Measurements from ENCODE around the gene MYBPC1. TPM values are rescaled to one million over a fixed set of nuclear protein-coding genes. Genes with fewer than 3 reads are reported as not detected.

The MYBPC1 gene
- polyA plus RNA-seq, 4 donors: 0.16 to 6.4 (median 3.6) TPM

DNA sequence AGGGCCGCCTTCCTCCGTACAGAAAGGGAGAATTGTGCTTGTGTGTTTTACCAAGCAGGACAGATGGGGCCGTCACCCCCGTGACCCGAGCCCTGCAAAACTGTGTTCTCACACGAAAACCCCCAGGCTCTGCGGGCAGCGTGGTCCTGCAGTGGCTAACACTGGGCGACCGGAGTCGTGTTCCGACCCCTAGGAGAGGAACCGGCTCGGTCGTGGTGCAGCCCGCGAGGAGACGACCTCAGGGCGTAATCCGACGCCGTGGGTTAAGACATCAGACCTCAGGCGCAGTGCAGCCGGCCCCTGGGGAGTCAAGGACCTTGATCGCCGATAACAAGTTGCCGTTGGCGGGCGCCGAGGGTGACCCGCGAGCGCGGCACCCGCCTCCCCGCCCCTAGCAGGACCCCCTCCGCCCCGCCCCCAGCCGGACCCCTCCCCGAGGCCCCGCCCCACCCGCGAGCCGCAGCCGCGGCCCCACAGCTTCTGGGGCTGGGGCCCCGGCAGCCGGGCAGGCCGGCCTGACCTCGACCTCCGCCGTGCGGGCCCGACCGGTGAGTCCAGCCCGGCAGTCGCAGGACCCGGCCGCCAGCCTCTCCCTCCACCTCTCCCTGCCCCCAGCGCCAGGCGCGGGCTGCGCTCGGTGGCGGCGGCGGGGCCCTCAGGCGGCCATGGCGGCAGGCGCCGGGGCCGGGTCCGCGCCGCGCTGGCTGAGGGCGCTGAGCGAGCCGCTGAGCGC, 102.6 kb downstream of the MYBPC1 start, which contains the start of gene CHPT1:
CHPT1 (plus strand) TSS at position 444 of the 733 bp plus-strand sequence; CDS start at position 666, 222 bp downstream.
- Histone ChIP-seq H3K36me3 (ENCODE audit: control insufficient read depth in 3 of 3, insufficient read depth in 2 of 3, low read depth in 1 of 3, low read length in 3 of 3) (no peaks in the 10 kb centered on the region), H3K9me3 (ENCODE audit: control insufficient read depth in 2 of 2, insufficient read depth in 1 of 2, low read depth in 1 of 2, low read length in 1 of 2) (peaks cover 0 to 9% of the 10 kb centered on the region in 2 donors), H3K27me3 (ENCODE audit: control insufficient read depth in 3 of 3, insufficient read depth in 3 of 3, low read length in 3 of 3) (no peaks in the 10 kb centered on the region), H3K4me1 (ENCODE audit: control insufficient read depth in 3 of 3, insufficient read depth in 2 of 3, low read depth in 1 of 3, low read length in 2 of 3) (peaks cover 0 to 28% (median 7%) of the 10 kb centered on the region in 3 donors), H3K27ac (ENCODE audit: low read depth in 1 of 3, low read length in 2 of 3) (peak within 1 kb of the TSS; percentile 93 to 99 (median 98)), H3K4me3 (ENCODE audit: low read depth in 1 of 3, low read length in 3 of 3) (peak within 1 kb of the TSS; percentile 73 to 89 (median 86))
- DNase-seq (peak; percentile 79 to 88), FAIRE-seq (no peak)
- WGBS, 3 donors: 0 to 1% (median 1%) methylated on average over 54 to 80 of the region's 80 CpGs

DNA sequence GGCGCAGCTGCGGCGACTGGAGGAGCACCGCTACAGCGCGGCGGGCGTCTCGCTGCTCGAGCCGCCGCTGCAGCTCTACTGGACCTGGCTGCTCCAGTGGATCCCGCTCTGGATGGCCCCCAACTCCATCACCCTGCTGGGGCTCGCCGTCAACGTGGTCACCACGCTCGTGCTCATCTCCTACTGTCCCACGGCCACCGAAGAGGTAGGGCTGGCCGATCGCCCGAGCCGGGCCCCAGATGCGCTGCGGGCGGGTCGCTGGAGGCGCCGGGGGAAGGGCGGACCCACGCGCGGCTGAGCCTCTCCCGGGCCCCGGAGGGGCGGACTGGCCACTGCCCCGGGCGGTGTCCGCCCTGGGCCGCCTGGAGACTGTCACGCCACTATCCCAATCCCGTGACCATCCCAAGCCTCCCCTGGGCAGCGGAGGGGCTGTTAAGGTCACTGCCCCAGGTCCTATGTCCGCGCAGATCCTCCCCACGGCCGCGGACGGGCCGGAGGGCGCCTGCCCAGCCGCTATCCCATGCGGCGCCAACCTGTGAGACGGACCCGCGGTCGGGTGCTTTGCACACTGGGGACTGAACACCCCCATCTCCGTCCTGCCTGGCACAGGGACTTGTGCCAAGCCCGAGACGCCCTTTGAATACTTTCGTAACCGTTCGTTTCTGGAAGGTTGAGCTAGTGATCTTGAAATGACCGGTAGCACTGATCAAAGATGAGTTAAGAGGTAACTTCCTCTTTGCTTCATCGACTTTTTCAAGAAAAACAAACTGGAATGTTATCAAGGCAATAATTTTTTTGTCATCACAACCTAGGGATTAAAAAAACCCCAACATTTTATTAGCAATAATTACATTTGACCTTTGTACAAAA, 103.4 kb downstream of the MYBPC1 start:
- no peak for FAIRE-seq
- peak overlapping the region; percentile 93 to 99 (median 98) for H3K27ac ChIP-seq (ENCODE audit: low read depth in 1 of 3, low read length in 2 of 3)
- WGBS, 3 donors: 1 to 2% (median 1%) methylated on average over 41 to 67 of the region's 67 CpGs
- DNase-seq: peak; percentile 83 to 92
- peaks cover 0 to 9% of the 10 kb centered on the region in 2 donors for H3K9me3 ChIP-seq (ENCODE audit: control insufficient read depth in 2 of 2, insufficient read depth in 1 of 2, low read depth in 1 of 2, low read length in 1 of 2)
- H3K4me3 ChIP-seq (ENCODE audit: low read depth in 1 of 3, low read length in 3 of 3): peak overlapping the region; percentile 73 to 89 (median 86)
- H3K27me3 ChIP-seq (ENCODE audit: control insufficient read depth in 3 of 3, insufficient read depth in 3 of 3, low read length in 3 of 3): no peaks in the 10 kb centered on the region
- no peaks in the 10 kb centered on the region for H3K36me3 ChIP-seq (ENCODE audit: control insufficient read depth in 3 of 3, insufficient read depth in 2 of 3, low read depth in 1 of 3, low read length in 3 of 3)
- H3K4me1 ChIP-seq (ENCODE audit: control insufficient read depth in 3 of 3, insufficient read depth in 2 of 3, low read depth in 1 of 3, low read length in 2 of 3): peaks cover 0 to 33% (median 11%) of the 10 kb centered on the region in 3 donors

DNA sequence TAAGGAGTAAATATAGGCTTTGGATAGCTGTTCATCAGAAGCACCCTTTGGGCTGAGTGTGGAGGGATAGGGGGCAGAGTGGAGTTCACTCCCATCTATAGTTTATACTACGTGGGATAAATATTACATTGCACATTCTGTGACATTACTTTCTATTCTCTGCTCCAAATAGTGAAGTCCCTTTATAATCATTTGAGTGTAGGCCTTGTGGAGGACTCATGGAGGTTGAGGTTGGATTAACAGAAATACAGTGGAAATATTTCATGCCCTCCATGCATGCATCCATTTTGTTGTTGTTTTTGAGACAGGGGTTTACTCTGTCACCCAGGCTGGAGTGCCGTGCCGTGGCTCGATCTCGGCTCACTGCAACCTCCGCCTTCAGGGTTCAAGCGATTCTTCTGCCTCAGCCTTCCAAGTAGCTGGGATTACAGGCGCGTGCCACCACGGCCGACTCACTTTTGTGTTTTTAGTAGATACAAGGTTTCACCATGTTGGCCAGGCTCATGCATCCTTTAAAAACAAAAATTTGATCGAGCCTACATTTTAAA, 104.1 kb downstream of the MYBPC1 start:
- FAIRE-seq (no peak), DNase-seq (peak in 1 of 2 donors; percentile 62)
- Histone ChIP-seq H3K36me3 (ENCODE audit: control insufficient read depth in 3 of 3, insufficient read depth in 2 of 3, low read depth in 1 of 3, low read length in 3 of 3) (peaks cover 0 to 4% (median 0%) of the 10 kb centered on the region in 3 donors), H3K27ac (ENCODE audit: low read depth in 1 of 3, low read length in 2 of 3) (peak overlapping the region; percentile 13 to 98 (median 64)), H3K9me3 (ENCODE audit: control insufficient read depth in 2 of 2, insufficient read depth in 1 of 2, low read depth in 1 of 2, low read length in 1 of 2) (peaks cover 0 to 7% of the 10 kb centered on the region in 2 donors), H3K4me1 (ENCODE audit: control insufficient read depth in 3 of 3, insufficient read depth in 2 of 3, low read depth in 1 of 3, low read length in 2 of 3) (peaks cover 2 to 36% (median 11%) of the 10 kb centered on the region in 3 donors), H3K4me3 (ENCODE audit: low read depth in 1 of 3, low read length in 3 of 3) (peak overlapping the region; percentile 73 to 89 (median 86)), H3K27me3 (ENCODE audit: control insufficient read depth in 3 of 3, insufficient read depth in 3 of 3, low read length in 3 of 3) (no peaks in the 10 kb centered on the region)
- WGBS, 3 donors: 10 to 58% (median 28%) methylated on average over 12 of the region's 12 CpGs

DNA sequence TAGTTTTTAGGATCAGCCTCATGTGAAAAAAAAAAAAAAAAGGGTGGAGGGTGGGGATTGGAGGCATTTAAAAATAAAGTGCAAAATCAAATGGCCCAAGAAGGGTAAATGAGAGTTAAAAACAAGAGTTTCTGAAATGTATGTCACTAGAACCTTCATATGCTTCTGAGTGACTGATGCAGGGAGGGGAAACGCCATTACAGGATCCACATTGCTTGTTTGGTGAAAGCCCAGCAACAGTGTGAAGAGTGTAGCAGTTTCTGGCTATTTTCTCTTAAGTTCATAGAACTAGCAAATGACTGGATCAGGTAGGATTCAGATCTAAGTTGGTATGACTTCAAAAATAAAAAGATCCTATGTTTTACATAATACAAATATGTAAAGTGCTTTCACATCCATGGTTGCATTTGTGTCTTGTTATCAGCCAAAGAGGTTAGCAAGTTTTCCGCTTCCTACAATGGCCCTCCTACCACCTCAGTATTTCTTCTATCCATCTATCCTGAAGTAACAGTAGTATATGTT, 105.6 kb downstream of the MYBPC1 start:
- FAIRE-seq (no peak), DNase-seq (no peak)
- WGBS, 3 donors: 27 to 60% (median 42%) methylated on average over 2 of the region's 2 CpGs
- H3K27ac ChIP-seq (ENCODE audit: low read depth in 1 of 3, low read length in 2 of 3): peak overlapping the region in 1 of 3 donors; percentile 98
- peaks cover 2 to 30% (median 11%) of the 10 kb centered on the region in 3 donors for H3K4me1 ChIP-seq (ENCODE audit: control insufficient read depth in 3 of 3, insufficient read depth in 2 of 3, low read depth in 1 of 3, low read length in 2 of 3)
- H3K9me3 ChIP-seq (ENCODE audit: control insufficient read depth in 2 of 2, insufficient read depth in 1 of 2, low read depth in 1 of 2, low read length in 1 of 2): no peaks in the 10 kb centered on the region
- H3K4me3 ChIP-seq (ENCODE audit: low read depth in 1 of 3, low read length in 3 of 3): peak overlapping the region in 2 of 3 donors; percentile 40 to 89
- no peaks in the 10 kb centered on the region for H3K27me3 ChIP-seq (ENCODE audit: control insufficient read depth in 3 of 3, insufficient read depth in 3 of 3, low read length in 3 of 3)
- peaks cover 0 to 4% (median 0%) of the 10 kb centered on the region in 3 donors for H3K36me3 ChIP-seq (ENCODE audit: control insufficient read depth in 3 of 3, insufficient read depth in 2 of 3, low read depth in 1 of 3, low read length in 3 of 3)

DNA sequence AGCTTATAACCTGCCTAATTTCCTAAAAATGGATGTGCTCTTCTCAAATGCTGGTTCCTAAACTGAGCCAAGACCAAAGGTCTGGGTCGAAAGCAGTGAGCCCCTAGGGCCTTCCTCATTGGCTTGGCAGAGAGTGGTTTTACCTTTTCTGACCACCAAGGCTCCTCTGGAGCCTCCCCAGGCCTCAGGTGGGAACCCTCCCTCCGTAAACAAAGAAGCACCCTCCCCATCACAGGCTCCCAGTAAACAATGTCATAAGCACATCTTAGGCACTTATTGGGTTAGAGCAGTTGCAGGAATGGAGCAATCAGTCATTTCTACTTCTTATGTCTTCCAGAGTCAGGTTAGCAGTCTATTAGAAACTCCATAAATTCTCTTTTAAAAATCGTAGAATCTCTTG, 108.7 kb downstream of the MYBPC1 start:
- 37 to 70% (median 55%) methylated on average over 3 of the region's 3 CpGs for WGBS, 3 donors
- Histone ChIP-seq H3K27ac (ENCODE audit: low read depth in 1 of 3, low read length in 2 of 3) (peak overlapping the region in 1 of 3 donors; percentile 16), H3K27me3 (ENCODE audit: control insufficient read depth in 3 of 3, insufficient read depth in 3 of 3, low read length in 3 of 3) (no peaks in the 10 kb centered on the region), H3K36me3 (ENCODE audit: control insufficient read depth in 3 of 3, insufficient read depth in 2 of 3, low read depth in 1 of 3, low read length in 3 of 3) (peaks cover 0 to 10% (median 0%) of the 10 kb centered on the region in 3 donors), H3K9me3 (ENCODE audit: control insufficient read depth in 2 of 2, insufficient read depth in 1 of 2, low read depth in 1 of 2, low read length in 1 of 2) (no peaks in the 10 kb centered on the region), H3K4me3 (ENCODE audit: low read depth in 1 of 3, low read length in 3 of 3) (no peak overlapping the region), H3K4me1 (ENCODE audit: control insufficient read depth in 3 of 3, insufficient read depth in 2 of 3, low read depth in 1 of 3, low read length in 2 of 3) (peaks cover 2 to 28% (median 11%) of the 10 kb centered on the region in 3 donors)
- DNase-seq (no peak), FAIRE-seq (no peak)

DNA sequence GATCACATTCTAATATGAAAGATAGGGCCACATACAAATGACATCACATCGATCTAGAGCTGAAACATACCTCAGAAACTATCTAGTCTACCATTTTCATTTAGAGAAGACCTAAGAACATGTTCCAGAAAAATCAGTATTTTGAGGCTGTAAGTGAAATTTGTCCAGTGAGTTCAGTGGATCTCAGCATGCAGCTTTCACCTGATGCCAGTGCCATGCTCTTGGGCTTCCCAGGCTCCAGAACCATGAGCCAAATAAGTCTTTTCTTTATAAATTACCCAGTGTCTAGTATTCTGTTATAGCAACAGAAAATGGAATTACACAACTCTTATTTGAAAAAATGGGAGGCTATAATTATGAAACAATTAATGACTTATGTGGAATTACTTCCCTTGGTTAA, 111.6 kb downstream of the MYBPC1 start:
- FAIRE-seq: no peak
- 93 to 95% (median 94%) methylated on average over 1 of the region's 1 CpG for WGBS, 3 donors
- peaks cover 6 to 40% (median 10%) of the 10 kb centered on the region in 3 donors for H3K4me1 ChIP-seq (ENCODE audit: control insufficient read depth in 3 of 3, insufficient read depth in 2 of 3, low read depth in 1 of 3, low read length in 2 of 3)

DNA sequence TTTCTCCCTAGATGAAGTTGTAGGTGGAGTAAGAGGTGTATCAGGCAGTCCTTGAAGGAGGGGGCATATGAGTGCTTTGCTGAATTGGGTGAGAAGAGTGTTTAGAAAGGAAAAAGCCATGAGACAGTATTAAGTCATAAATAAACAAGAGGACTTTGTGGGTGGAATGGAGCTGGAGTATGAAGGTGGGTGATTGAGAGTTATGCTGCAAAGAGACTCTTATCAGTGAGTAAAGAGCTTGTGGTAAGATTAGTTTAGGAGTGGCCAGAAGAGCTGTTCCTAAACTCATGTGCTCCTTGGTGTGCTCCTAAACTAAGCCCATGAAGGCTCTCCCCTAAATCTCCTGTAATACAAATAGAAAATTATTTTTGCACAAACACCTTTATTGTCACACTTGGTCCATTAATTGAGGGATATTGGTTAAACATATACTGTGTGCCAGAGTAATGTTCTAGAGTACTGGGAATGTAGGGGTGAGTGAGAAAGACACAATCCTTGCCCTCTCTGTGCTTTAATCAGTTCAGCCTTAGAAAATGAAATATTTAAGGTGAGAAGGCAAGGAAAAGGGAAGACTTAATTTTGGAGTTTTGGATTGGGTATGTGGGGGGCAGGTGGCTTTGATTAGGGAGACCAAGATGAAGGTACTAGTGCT, 112.5 kb downstream of the MYBPC1 start:
- peak overlapping the region in 2 of 3 donors; percentile 14 to 20 for H3K27ac ChIP-seq (ENCODE audit: low read depth in 1 of 3, low read length in 2 of 3)
- H3K4me1 ChIP-seq (ENCODE audit: control insufficient read depth in 3 of 3, insufficient read depth in 2 of 3, low read depth in 1 of 3, low read length in 2 of 3): peaks cover 6 to 36% (median 10%) of the 10 kb centered on the region in 3 donors
- H3K9me3 ChIP-seq (ENCODE audit: control insufficient read depth in 2 of 2, insufficient read depth in 1 of 2, low read depth in 1 of 2, low read length in 1 of 2): no peaks in the 10 kb centered on the region
- H3K27me3 ChIP-seq (ENCODE audit: control insufficient read depth in 3 of 3, insufficient read depth in 3 of 3, low read length in 3 of 3): no peaks in the 10 kb centered on the region
- no peak overlapping the region for H3K4me3 ChIP-seq (ENCODE audit: low read depth in 1 of 3, low read length in 3 of 3)
- FAIRE-seq (no peak), DNase-seq (no peak)
- H3K36me3 ChIP-seq (ENCODE audit: control insufficient read depth in 3 of 3, insufficient read depth in 2 of 3, low read depth in 1 of 3, low read length in 3 of 3): peaks cover 0 to 15% (median 0%) of the 10 kb centered on the region in 3 donors

More for the DNA sequence above, 111.6 kb downstream of the MYBPC1 start:
- no peak for DNase-seq
- no peak overlapping the region for H3K4me3 ChIP-seq (ENCODE audit: low read depth in 1 of 3, low read length in 3 of 3)
- no peaks in the 10 kb centered on the region for H3K27me3 ChIP-seq (ENCODE audit: control insufficient read depth in 3 of 3, insufficient read depth in 3 of 3, low read length in 3 of 3)
- peaks cover 0 to 12% (median 0%) of the 10 kb centered on the region in 3 donors for H3K36me3 ChIP-seq (ENCODE audit: control insufficient read depth in 3 of 3, insufficient read depth in 2 of 3, low read depth in 1 of 3, low read length in 3 of 3)
- H3K27ac ChIP-seq (ENCODE audit: low read depth in 1 of 3, low read length in 2 of 3): peak overlapping the region in 1 of 3 donors; percentile 14
- H3K9me3 ChIP-seq (ENCODE audit: control insufficient read depth in 2 of 2, insufficient read depth in 1 of 2, low read depth in 1 of 2, low read length in 1 of 2): no peaks in the 10 kb centered on the region

Measured in small intestine (tissue), 7 donors.